HG03196 (cell line): ENCODE results near the gene TMC7.

Source experiments
- ATAC-seq: cut with Tn5 transposase; IDR thresholded peaks from one replicate; pipeline ENCODE4 v1.9.1; 2021; ENCODE audit not compliant: unreplicated experiment

TMC7 gene

GRCh38 chr16:19086322-19087199 is 102.8 kb downstream of the TMC7 start:
- peak; percentile 87 for ATAC-seq

DNA sequence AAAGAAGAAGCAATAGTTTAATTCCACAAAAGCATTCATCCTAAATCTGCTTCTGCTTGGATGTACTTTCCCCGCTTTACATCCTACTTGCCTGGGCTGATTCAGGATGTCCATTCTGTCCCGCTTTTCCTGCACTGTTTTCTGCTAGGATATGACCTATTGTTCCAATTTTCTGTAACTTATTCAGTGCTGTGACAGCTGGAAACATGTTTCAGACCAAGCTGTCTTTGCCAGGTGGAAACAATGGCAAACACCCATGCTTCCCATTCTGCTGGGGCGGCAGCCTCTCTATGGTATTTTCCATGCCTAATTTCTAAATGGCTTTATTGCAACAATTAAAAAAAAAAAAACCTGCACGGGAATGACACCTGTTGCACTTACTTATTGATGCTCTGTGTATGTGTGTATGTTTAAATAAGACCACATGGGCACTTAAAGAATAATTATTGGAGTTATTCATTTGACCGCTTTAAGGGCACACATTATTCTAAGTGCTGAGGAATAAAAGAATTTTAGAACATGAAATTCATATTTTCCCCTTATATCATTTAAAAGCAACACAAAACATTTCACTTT is 104.7 kb downstream of the TMC7 start:
- ATAC-seq = no peak

- ATAC-seq = no peak
These were observed 105.7 kb downstream of the TMC7 start for GRCh38 chr16:19089410-19089955.

DNA sequence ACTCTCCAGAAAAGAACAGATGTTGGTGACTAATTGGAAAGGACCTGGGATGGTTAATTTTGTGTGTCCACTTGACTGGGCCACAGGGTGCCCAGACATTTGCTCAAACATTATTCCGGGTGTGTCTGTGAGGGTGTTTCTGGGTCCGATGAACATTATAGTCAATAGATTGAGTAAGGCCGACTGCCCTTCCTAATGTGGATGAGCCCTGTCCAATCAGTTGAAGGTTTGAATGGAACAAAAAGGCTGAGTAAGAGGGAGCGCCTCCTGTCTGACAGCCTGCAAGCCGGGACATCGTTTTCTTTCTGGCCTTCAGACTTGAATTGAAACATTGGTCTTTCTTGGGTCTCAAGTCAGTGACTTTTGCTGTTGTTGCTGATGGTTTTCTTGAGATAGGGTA is 107.2 kb downstream of the TMC7 start:
- ATAC-seq = no peak

DNA sequence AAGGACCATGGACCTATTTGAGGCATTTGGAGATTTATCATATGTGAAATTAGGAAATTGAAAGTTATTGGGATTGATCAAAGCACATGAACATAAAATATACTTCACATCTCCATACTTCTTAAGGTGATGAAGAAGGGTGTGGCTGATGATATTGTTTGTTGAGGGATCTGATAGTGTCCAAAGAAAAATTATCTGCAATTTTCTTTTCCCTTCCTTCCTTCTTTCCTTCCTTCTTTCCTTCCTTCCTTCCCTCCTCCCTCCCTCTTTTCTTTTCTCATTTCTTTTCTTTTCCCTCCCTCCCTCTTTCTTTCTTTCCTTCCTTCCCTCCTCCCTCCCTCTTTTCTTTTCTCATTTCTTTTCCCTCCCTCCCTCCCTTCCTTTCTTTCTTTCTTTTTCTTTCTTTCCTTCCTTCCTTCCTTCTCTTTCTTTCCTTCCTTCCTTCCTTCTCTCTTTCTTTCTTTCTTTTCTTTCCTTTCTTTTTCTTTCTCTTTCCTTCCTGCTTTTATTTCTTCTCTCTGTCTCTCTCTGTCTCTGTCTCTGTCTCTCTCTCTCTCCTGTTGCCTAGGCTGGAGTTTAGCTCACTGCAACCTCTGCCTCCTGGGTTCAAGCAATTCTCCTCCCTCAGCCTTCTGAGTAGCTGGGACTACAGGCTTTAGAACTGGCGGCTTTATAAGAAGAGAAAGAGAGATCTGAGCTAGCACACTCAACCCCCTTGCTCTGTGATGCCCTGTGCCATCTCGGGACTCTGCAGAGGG is 109.1 kb downstream of the TMC7 start:
- no peak for ATAC-seq

DNA sequence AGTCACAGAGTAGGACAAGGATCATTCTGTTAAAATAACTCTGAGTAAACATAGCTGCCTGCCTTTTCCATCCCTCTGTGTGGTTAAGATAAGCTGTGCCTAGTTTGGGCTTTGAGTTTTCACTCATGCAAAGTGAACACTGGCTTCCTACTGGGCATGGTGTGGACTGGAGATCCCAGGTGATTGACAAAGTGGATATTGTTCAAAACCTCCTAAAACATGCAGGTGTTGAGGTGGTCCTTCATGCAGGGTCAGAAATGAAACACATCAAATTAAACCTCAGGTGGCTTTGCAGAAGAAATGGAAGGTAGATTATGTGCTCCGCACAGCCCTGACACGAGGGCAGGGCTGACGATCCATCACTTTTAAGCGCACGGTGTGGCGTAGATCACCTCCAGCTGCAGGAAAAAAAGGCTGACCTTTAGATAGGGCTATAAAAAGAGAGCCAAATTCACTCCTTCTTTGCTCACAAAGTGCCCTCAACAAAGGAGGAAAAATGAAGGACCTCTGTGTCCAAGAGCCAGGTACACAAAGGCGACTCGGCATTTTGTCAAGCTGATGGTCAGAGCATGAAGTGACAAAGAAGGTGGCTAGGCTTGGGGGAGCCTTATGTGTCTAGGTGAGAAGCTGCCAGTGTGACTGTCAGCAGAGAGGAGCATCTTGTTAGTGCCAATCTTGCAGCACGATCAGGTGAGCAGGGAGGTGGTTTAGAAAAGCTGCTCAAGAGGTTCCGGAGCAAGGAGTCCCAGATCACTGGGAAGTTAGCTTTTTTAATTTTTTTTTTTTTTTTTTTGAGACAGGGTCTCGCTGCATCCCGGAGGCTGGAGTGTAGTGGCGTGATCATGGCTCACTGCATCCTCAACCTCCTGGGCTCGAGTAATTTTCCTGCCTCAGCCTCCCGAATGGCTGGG is 110.2 kb downstream of the TMC7 start:
- ATAC-seq = no peak

GRCh38 chr16:19094542-19095365 is 111.0 kb downstream of the TMC7 start:
- no peak for ATAC-seq

DNA sequence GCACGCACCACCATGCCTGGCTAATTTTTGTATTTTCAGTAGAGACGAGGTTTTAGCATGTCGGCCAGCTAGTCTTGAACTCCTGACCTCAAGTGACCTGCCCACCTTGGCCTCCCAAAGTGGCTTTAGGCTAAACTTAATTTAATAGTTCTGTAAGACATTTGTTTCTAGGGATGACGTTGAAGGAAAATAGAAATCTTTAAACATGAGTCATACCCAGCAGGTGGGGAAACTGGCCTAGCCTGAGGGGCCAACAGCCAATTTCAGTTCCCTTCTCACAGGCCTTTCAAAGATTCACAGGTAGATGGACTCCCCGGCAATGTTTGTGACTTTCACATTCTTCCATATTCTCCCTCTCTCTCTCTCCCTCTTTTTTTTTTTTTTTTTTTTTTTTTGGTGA is 111.9 kb downstream of the TMC7 start:
- ATAC-seq = peak; percentile 59

GRCh38 chr16:19098173-19098572 is 114.4 kb downstream of the TMC7 start:
- no peak for ATAC-seq

DNA sequence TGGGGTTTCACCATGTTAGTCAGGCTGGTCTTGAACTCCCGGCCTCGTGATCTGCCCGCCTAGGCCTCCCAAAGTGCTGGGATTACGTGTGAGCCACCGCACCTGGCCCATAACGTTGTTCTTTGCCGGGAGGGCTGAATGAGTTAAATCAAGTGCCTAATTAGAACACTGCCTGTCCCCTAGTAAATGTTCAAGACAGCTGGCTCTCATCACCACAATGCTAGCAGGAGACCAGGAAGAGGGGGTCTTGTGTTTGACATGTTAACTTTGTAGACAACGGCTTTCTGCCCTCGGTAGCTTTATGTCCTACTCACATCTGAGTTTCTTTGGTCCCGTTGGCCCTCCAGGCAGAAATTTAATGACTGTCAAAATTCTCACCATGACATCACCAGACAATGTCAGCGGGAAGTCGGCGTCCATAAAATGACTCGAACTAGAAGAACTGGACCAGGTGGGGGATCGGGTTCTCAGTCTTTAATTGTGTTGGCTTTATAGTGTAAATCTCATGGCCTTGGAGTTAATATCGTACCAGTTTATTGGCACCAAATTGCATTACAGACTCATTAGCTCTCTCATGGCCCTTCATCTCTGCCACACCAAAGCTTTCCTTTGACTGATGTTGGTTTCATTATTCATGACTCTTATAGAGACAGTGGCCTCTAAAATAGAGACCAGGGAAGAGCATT is 118.6 kb downstream of the TMC7 start:
- ATAC-seq = no peak

- no peak for ATAC-seq
These were observed 120.9 kb downstream of the TMC7 start for GRCh38 chr16:19104607-19105006.

DNA sequence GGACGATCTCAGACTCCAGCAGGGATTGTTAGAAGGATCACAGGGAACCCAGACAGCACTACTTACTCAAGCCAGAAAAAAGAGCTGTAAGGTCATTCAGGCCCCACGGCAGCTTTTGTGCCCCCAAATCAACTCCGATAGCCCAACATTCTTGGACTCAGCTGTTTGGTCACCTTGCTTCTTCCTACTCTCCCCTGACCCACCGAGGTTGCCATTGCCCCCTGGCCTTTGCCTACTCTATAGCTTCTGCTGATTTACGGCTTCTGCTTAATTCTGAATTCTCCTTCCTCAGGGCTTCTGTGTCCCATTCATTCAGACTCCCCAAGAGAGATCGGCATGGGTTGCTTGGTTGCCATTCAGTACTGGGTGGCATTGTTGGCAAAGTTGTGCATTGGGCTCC is 121.4 kb downstream of the TMC7 start:
- ATAC-seq = no peak

DNA sequence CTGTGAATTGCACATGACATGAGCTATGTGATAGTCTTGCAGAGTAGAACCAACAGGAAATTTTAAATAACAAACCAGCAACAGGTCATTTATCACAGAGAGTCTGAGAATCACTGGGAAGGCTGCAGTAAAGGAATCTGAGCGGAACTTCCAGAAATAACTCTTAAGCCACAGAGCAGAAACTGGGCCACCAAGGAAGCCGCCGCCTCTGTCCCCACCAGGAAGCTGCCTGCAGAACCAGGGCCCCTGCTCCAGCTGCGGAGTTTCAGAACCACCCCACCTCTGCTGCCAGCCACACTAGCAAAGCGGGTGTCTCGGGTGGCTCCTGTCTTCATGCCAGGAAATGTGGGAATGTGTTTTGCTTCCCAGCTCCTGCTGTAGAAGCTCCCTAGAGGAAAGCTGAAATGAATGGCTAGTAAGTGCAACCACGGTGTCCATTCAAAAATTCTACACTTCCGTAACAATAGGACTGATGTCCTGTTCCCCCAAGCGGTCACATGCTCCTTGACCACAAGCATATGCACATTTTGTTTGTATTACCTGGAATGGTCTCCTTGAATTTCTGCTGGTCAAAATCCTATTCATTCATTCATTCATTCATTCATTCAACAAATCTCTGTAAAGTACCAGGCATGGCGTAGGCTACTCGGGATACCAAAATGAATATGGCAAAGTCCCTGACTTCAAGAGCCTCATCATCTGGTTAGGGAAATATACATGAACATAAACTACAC is 122.3 kb downstream of the TMC7 start:
- no peak for ATAC-seq

DNA sequence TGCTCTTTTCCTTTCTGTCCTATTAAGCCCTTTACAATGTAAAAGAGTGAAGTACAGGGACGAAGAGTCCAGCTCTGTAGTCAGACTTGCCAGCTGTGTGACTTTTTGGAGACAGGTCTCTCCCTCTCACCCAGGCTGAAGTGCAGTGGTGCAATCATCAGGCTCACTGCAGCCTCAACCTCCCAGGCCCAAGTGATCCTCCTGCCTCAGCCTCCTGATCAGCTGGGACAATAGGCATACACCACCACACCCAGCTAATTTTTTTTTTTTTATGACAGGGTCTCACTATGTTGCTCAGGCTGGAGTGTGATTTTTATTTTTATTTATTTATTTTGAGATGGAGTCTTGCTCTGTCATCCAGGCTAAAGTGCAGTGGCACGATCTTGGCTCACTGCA is 122.9 kb downstream of the TMC7 start:
- no peak for ATAC-seq

GRCh38 chr16:19108409-19109287 is 124.9 kb downstream of the TMC7 start:
- no peak for ATAC-seq

- no peak for ATAC-seq
These were observed 125.5 kb downstream of the TMC7 start for GRCh38 chr16:19109288-19109664.

DNA sequence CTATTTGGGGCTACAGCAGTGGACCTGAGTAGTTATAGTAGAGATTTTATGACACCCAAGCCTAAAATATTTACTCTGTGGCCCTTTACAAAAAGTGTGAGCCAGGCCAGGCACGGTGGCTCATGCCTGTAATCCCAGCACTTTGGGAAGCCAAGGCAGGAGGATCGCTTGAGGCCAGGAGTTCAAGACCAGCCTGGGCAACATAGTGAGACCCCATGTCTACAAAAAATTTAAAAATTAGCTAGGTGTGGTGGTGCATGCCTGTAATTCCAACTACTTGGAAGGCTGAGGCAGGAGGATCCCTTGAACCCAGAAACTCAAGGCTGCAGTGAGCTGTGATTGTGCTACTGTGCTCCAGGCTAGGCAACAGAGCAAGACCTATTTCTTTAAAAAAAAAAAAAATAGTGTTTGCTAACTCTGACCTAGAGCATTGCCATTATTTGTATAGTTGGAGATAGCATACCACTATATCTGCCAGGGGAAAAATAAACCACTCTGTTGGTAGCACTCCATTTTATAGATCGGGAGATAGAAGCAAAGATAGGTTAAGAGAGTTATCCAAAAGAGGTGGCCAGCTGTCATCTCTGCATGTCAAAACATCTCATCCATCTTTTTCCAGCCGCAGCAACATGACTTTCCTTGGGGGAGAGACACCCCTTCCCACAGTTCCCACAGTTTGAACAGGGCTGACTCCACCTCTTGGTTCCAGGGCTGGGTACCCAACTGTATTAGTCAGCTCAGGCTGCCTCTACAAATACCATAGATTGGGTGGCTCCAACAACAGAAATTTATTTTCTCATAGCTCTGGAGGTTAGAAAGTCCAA is 127.0 kb downstream of the TMC7 start:
- ATAC-seq = no peak
